Measurements from ENCODE around the gene OLFML2A.

GRCh38 chr9:124846969-124847368 lies 70.0 kb downstream of the OLFML2A start:
- TF ChIP-seq, protein P1, sequence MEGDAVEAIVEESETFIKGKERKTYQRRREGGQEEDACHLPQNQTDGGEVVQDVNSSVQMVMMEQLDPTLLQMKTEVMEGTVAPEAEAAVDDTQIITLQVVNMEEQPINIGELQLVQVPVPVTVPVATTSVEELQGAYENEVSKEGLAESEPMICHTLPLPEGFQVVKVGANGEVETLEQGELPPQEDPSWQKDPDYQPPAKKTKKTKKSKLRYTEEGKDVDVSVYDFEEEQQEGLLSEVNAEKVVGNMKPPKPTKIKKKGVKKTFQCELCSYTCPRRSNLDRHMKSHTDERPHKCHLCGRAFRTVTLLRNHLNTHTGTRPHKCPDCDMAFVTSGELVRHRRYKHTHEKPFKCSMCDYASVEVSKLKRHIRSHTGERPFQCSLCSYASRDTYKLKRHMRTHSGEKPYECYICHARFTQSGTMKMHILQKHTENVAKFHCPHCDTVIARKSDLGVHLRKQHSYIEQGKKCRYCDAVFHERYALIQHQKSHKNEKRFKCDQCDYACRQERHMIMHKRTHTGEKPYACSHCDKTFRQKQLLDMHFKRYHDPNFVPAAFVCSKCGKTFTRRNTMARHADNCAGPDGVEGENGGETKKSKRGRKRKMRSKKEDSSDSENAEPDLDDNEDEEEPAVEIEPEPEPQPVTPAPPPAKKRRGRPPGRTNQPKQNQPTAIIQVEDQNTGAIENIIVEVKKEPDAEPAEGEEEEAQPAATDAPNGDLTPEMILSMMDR (IDR thresholded peaks at IDR 0.05; ENCODE audit: poor library complexity), result no peak
- no peak for TF ChIP-seq EZH2 (IDR thresholded peaks at IDR 0.05; ENCODE audit: borderline replicate concordance)

Measured in hepatocyte (in vitro differentiated cells).